ENCODE data around the gene VEGFA.

DNA sequence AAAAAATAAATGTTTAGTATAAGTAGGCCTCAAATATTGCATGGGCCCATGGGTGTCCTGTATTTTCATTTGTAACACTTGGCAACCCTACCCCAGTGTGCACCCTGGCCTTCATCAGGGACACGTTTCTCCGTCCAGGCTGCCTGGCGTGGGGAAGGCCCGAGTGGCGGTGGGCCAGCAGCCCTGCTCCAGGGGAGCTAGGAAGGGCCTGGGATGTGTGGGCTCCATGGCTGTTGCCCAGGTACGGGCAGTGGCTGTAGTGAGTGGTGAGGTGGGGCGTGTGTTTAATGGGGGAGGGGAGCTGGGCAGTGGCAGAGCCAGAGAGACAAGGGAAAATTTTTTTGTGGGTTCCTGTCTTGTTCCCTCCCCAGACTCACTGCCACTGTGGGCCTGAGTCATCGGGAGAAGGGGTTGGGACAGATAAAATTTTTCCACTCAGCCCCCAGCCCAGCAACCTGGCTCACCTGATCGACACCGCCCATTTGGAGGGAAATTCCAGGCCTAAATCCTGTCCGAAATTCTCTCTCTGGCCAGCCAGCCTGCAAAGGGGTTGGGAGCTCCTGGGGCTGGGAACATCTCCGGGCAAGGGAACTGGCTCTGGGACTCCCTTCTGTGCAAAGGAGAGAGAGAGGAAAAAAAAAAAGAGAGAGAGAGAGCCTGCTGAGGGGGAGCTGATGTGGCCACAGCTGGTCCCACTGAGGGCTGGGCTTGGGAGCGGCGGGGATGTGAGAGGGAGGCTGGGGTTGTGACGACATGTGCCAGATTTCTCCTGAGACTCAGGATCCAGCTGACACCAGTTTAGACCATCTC is 32.5 kb upstream of the VEGFA start:
- no peak for TF ChIP-seq POLR2A (IDR thresholded peaks at IDR 0.05; ENCODE audit: low read length)
- TF ChIP-seq, protein P1, sequence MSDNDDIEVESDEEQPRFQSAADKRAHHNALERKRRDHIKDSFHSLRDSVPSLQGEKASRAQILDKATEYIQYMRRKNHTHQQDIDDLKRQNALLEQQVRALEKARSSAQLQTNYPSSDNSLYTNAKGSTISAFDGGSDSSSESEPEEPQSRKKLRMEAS (IDR thresholded peaks at IDR 0.05), result no peak
- TF ChIP-seq ZFP36 (IDR thresholded peaks at IDR 0.05; ENCODE audit: borderline replicate concordance, partially characterized antibody), result no peak
- TF ChIP-seq RCOR1 (IDR thresholded peaks at IDR 0.05; ENCODE audit: low read depth, low read length), result no peak
- TF ChIP-seq ESRRA (IDR thresholded peaks at IDR 0.05; ENCODE audit: borderline replicate concordance, low read length), result no peak
- TF ChIP-seq JUNB (IDR thresholded peaks at IDR 0.05), result no peak
- TF ChIP-seq, protein P2, sequence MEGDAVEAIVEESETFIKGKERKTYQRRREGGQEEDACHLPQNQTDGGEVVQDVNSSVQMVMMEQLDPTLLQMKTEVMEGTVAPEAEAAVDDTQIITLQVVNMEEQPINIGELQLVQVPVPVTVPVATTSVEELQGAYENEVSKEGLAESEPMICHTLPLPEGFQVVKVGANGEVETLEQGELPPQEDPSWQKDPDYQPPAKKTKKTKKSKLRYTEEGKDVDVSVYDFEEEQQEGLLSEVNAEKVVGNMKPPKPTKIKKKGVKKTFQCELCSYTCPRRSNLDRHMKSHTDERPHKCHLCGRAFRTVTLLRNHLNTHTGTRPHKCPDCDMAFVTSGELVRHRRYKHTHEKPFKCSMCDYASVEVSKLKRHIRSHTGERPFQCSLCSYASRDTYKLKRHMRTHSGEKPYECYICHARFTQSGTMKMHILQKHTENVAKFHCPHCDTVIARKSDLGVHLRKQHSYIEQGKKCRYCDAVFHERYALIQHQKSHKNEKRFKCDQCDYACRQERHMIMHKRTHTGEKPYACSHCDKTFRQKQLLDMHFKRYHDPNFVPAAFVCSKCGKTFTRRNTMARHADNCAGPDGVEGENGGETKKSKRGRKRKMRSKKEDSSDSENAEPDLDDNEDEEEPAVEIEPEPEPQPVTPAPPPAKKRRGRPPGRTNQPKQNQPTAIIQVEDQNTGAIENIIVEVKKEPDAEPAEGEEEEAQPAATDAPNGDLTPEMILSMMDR (IDR thresholded peaks at IDR 0.05), result no peak
- TF ChIP-seq EP300 (IDR thresholded peaks at IDR 0.05), result no peak
- no peak for TF ChIP-seq BHLHE40 (IDR thresholded peaks at IDR 0.05; ENCODE audit: low read depth, low read length)
- no peak for TF ChIP-seq RNF2 (IDR thresholded peaks at IDR 0.05; ENCODE audit: borderline replicate concordance, low read depth)
- TF ChIP-seq CEBPB (IDR thresholded peaks at IDR 0.05), result no peak

Measured in A549 (cell line).